A673 (cell line): ENCODE measurements around the gene PDE5A. TPM values are rescaled to one million over a fixed set of nuclear protein-coding genes. Genes with fewer than 3 reads are reported as not detected.

Experiments used
- BruUV-seq: library from RNA; stranded (reverse); fragments of 400-500 nt; replicated peaks from 2 replicates; lab custom pipeline; 2021; lab: Mats Ljungman, UMichigan
- CTCF ChIA-PET: fragments of 300-600 bp; sonication (Branson Sonifier 250); formaldehyde crosslinking; loops from one replicate; lab custom pipeline; 2022; ENCODE audit warnings: antibody characterized with exemption; lab: Charles Lee
- POLR2A ChIA-PET: fragments of 300-600 bp; sonication (Branson Sonifier 250); formaldehyde crosslinking; loops from one replicate; lab custom pipeline; 2022; ENCODE audit warnings: antibody characterized with exemption; ENCODE audit not compliant: low non-redundant PET; lab: Charles Lee
- DNase-seq: peaks from one replicate; pipeline ENCODE4 v3.0.0-alpha.2; 2015; ENCODE audit warnings: low spot score
- H3K27ac ChIP-seq: fragments of 200-600 bp; sonication (generic); 2 replicates; pipeline ENCODE4 v1.5.1; 2016; ENCODE audit warnings: mixed run types, low read depth, mild to moderate bottlenecking, mixed read lengths, antibody characterized with exemption, low read length; ENCODE audit not compliant: poor library complexity, severe bottlenecking
- H3K27me3 ChIP-seq: fragments of 200-600 bp; sonication (generic); replicated peaks from 2 replicates; pipeline ENCODE4 v1.6.1; 2017; ENCODE audit warnings: mixed run types, low read depth, mild to moderate bottlenecking, mixed read lengths, antibody characterized with exemption, low read length; ENCODE audit not compliant: insufficient read depth, poor library complexity
- H3K36me3 ChIP-seq: fragments of 200-600 bp; sonication (generic); 2 replicates; pipeline ENCODE4 v1.6.1; 2016; ENCODE audit warnings: mixed run types, mild to moderate bottlenecking, mixed read lengths, antibody characterized with exemption, low read length; ENCODE audit not compliant: insufficient read depth, poor library complexity, severe bottlenecking
- H3K4me1 ChIP-seq: fragments of 200-600 bp; sonication (generic); 2 replicates; pipeline ENCODE4 v1.6.1; 2017; ENCODE audit warnings: mixed run types, mild to moderate bottlenecking, mixed read lengths, antibody characterized with exemption, low read length; ENCODE audit not compliant: insufficient read depth, poor library complexity, severe bottlenecking
- H3K4me3 ChIP-seq: fragments of 200-600 bp; sonication (generic); 2 replicates; pipeline ENCODE4 v1.5.1; 2016; ENCODE audit warnings: low read depth, mixed run types, mild to moderate bottlenecking, mixed read lengths, low read length; ENCODE audit not compliant: poor library complexity, severe bottlenecking
- H3K9me3 ChIP-seq: fragments of 200-600 bp; sonication (generic); 2 replicates; pipeline ENCODE4 v1.6.1; 2016; ENCODE audit warnings: mixed run types, low read depth, mild to moderate bottlenecking, mixed read lengths, antibody characterized with exemption, low read length; ENCODE audit not compliant: poor library complexity, severe bottlenecking
- EZH2 ChIP-seq: fragments of 200-600 bp; sonication (generic); IDR thresholded peaks from 2 replicates; pipeline ENCODE4 v1.6.1; 2017; ENCODE audit warnings: borderline replicate concordance, low read depth, mild to moderate bottlenecking, mixed read lengths, antibody characterized with exemption, low read length; ENCODE audit not compliant: poor library complexity, severe bottlenecking
- intact Hi-C: fragments of 100-400 bp; cut with micrococcal nuclease; formaldehyde crosslinking; loops from one replicate; pipeline ENCODE4 v1.10.0; 2022; ENCODE audit not compliant: unreplicated experiment
- total RNA-seq: library from RNA; stranded (reverse); gene quantifications from 2 replicates; pipeline ENCODE4 v1.2.3, GENCODE V29; 2021
- TF ChIP-seq, protein P1 (sequence below): fragments of 300-800, 200-600 bp; sonication (generic); conservative IDR thresholded peaks from 2 replicates; pipeline ENCODE4 v1.5.1; 2017; ENCODE audit warnings: low read depth, mild to moderate bottlenecking, antibody characterized with exemption, low read length, moderate library complexity, mixed read lengths

The PDE5A gene
- total RNA-seq, 1 experiment from 2014 or later: 1.2 TPM

DNA sequence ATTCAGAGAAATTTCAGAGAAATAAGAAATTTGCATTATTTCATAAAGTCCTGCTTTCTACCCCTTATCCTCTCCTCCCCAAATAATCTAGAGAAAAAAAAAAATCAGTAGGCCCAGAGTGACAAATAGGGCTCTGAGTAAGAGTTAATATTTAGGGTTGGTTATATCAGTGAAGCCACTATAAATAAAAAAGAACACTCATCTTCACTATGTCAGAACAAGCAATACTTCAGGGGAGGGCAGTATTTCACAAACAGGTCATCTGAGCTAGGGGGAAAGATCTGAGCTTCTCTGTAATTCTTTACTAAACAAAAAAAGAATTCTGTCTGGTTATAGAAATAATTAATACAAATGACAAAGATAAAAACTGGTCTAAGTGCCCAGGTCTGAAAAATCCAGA is 39.4 kb downstream of the PDE5A start:
- peaks cover 4% of the 10 kb centered on the region for H3K4me1 ChIP-seq
- intact Hi-C loops: no loop called here
- TF ChIP-seq, protein P1, sequence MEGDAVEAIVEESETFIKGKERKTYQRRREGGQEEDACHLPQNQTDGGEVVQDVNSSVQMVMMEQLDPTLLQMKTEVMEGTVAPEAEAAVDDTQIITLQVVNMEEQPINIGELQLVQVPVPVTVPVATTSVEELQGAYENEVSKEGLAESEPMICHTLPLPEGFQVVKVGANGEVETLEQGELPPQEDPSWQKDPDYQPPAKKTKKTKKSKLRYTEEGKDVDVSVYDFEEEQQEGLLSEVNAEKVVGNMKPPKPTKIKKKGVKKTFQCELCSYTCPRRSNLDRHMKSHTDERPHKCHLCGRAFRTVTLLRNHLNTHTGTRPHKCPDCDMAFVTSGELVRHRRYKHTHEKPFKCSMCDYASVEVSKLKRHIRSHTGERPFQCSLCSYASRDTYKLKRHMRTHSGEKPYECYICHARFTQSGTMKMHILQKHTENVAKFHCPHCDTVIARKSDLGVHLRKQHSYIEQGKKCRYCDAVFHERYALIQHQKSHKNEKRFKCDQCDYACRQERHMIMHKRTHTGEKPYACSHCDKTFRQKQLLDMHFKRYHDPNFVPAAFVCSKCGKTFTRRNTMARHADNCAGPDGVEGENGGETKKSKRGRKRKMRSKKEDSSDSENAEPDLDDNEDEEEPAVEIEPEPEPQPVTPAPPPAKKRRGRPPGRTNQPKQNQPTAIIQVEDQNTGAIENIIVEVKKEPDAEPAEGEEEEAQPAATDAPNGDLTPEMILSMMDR: no peak
- TF ChIP-seq EZH2: no peak
- H3K27me3 ChIP-seq: no peaks in the 10 kb centered on the region
- BruUV-seq: no TSS peak
- H3K9me3 ChIP-seq: no peaks in the 10 kb centered on the region
- POLR2A ChIA-PET: no interaction called here
- no peaks in the 10 kb centered on the region for H3K36me3 ChIP-seq
- H3K27ac ChIP-seq: no peak overlapping the region
- no peak overlapping the region for H3K4me3 ChIP-seq
- CTCF ChIA-PET: no interaction called here
- no peak for DNase-seq

GRCh38 chr4:119587796-119588195 is 40.8 kb downstream of the PDE5A start:
- intact Hi-C loops: no loop called here
- TF ChIP-seq, protein P1: no peak
- TF ChIP-seq EZH2: no peak
- no TSS peak for BruUV-seq
- H3K36me3 ChIP-seq: no peaks in the 10 kb centered on the region
- H3K9me3 ChIP-seq: no peaks in the 10 kb centered on the region
- no peak overlapping the region for H3K27ac ChIP-seq
- CTCF ChIA-PET: interaction anchor here (0.6 kb wide), 1 partner anchor 613 kb away, joined by 3 read pairs; no protein-coding TSS in a partner anchor
- DNase-seq: peak; percentile 57
- POLR2A ChIA-PET: no interaction called here
- H3K4me3 ChIP-seq: no peak overlapping the region
- H3K4me1 ChIP-seq: peaks cover 4% of the 10 kb centered on the region
- no peaks in the 10 kb centered on the region for H3K27me3 ChIP-seq

- CTCF ChIA-PET: interaction anchor here (0.8 kb wide), 1 partner anchor 41 kb away, joined by 3 read pairs; no protein-coding TSS in a partner anchor
- POLR2A ChIA-PET: no interaction called here
- no peak overlapping the region for H3K4me3 ChIP-seq
- no peak overlapping the region for H3K27ac ChIP-seq
- BruUV-seq: no TSS peak
- intact Hi-C loops: no loop called here
- DNase-seq: no peak
- H3K36me3 ChIP-seq: no peaks in the 10 kb centered on the region
- no peaks in the 10 kb centered on the region for H3K27me3 ChIP-seq
- TF ChIP-seq EZH2: no peak
- TF ChIP-seq, protein P1: no peak
- H3K4me1 ChIP-seq: peaks cover under 1% of the 10 kb centered on the region
- H3K9me3 ChIP-seq: no peaks in the 10 kb centered on the region
These were observed 42.8 kb downstream of the PDE5A start for GRCh38 chr4:119585771-119586170.
